Colonic mucosa (tissue), 4 donors: ENCODE data around the gene ALLC. TPM values are rescaled to one million over a fixed set of nuclear protein-coding genes. Genes with fewer than 3 reads are reported as not detected.

Source experiments
- DNase-seq: peaks from one replicate; pipeline ENCODE4 v3.0.0-alpha.2; 2020
- H3K27ac ChIP-seq: fragments of 200-600 bp; one replicate; pipeline ENCODE4 v1.8.0; 2021
- H3K27me3 ChIP-seq: fragments of 200-600 bp; one replicate; pipeline ENCODE4 v1.8.0; 2021
- H3K36me3 ChIP-seq: fragments of 200-600 bp; one replicate; pipeline ENCODE4 v1.8.0; 2021
- H3K4me1 ChIP-seq: fragments of 200-600 bp; one replicate; pipeline ENCODE4 v1.8.0; 2021; ENCODE audit warnings: mild to moderate bottlenecking
- H3K4me3 ChIP-seq: fragments of 200-600 bp; one replicate; pipeline ENCODE4 v1.8.0; 2021
- H3K9ac ChIP-seq, 2 donors: one replicate each; pipeline ENCODE4 v1.7.0; 2013; ENCODE audit warnings: control low read depth in 2 of 2, low read depth in 2 of 2, low read length in 2 of 2
- H3K9me3 ChIP-seq: fragments of 200-600 bp; one replicate; pipeline ENCODE4 v1.8.0; 2021
- intact Hi-C: fragments of 100-400 bp; cut with DNase I; formaldehyde crosslinking; loops from one replicate; pipeline ENCODE4 v1.14.1; 2022
- total RNA-seq, 2 donors: library from RNA; stranded (reverse); fragmentation: NEBNext Ultra II Directional in 1 of 2; extraction: Animal tissue kit (Norgen Biotek cat#: 25700) in 1 of 2; gene quantifications; one replicate each; pipeline ENCODE4 v1.2.1, GENCODE V29; 2021
- TF ChIP-seq, protein P1 (sequence below): fragments of 200-600 bp; IDR thresholded peaks from one replicate; pipeline ENCODE4 v1.8.0; 2022; ENCODE audit warnings: antibody characterized with exemption, mild to moderate bottlenecking
- donor health status: healthy.
- donor health status: DM: no; HTN: no; CAD: no.
- donor health status: DM: no; HTN: no; CAD: no.

Gene ALLC
- total RNA-seq, 2 donors from 2014 or later, result not detected

GRCh38 chr2:3624059-3624794 lies 33.8 kb upstream of the ALLC start:
- Histone ChIP-seq H3K9me3 (no peaks in the 10 kb centered on the region), H3K4me1 (no peaks in the 10 kb centered on the region), H3K4me3 (no peak overlapping the region), H3K27me3 (no peaks in the 10 kb centered on the region), H3K9ac (no peak overlapping the region), H3K36me3 (no peaks in the 10 kb centered on the region), H3K27ac (no peak overlapping the region)
- TF ChIP-seq, protein P1, sequence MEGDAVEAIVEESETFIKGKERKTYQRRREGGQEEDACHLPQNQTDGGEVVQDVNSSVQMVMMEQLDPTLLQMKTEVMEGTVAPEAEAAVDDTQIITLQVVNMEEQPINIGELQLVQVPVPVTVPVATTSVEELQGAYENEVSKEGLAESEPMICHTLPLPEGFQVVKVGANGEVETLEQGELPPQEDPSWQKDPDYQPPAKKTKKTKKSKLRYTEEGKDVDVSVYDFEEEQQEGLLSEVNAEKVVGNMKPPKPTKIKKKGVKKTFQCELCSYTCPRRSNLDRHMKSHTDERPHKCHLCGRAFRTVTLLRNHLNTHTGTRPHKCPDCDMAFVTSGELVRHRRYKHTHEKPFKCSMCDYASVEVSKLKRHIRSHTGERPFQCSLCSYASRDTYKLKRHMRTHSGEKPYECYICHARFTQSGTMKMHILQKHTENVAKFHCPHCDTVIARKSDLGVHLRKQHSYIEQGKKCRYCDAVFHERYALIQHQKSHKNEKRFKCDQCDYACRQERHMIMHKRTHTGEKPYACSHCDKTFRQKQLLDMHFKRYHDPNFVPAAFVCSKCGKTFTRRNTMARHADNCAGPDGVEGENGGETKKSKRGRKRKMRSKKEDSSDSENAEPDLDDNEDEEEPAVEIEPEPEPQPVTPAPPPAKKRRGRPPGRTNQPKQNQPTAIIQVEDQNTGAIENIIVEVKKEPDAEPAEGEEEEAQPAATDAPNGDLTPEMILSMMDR, result no peak
- intact Hi-C loops, result no loop called here
- DNase-seq, result no peak

GRCh38 chr2:3625186-3625585 lies 32.8 kb upstream of the ALLC start:
- H3K4me1 ChIP-seq, result no peaks in the 10 kb centered on the region
- no peaks in the 10 kb centered on the region for H3K36me3 ChIP-seq
- no peaks in the 10 kb centered on the region for H3K9me3 ChIP-seq
- TF ChIP-seq, protein P1, result no peak
- DNase-seq, result no peak
- H3K27me3 ChIP-seq, result no peaks in the 10 kb centered on the region
- H3K4me3 ChIP-seq, result no peak overlapping the region
- no peak overlapping the region for H3K9ac ChIP-seq
- no peak overlapping the region for H3K27ac ChIP-seq
- intact Hi-C loops, result no loop called here

DNA sequence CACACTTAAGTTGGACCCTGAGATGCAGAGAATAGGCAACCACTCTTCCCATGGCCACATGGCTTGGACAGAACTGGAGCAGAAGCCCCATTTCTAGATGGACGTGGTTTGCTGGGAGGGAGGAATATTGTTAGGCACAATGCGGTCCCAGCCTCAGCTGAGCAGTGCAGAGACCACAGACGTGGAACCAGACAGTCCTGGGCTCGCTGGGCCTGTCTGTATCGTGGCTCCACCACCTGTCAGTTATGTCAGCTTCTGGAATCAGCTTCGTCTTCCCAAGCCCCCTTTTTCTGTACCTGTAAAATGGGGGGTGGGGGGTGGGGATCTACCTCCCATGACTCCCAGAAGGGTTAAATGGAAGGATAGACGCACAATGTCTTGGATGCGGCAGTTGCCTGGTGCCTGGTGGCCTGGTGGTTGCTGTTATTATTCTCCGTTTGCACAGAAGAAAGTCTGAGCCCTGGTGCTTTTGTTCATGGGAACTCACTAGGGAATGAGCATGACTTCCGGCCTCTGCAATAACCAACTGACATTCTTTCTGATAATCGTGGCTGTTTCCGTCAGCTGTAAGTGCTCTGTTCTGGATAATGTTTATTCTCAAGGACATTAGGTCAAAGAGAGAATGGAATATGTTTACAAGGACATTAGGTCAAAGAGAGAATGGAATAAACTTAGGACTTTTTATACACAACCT lies 31.7 kb upstream of the ALLC start:
- H3K27ac ChIP-seq, result peak overlapping the region; percentile 7
- H3K4me1 ChIP-seq, result no peaks in the 10 kb centered on the region
- DNase-seq, result no peak
- no peak overlapping the region for H3K9ac ChIP-seq
- no peak overlapping the region for H3K4me3 ChIP-seq
- intact Hi-C loops, result no loop called here
- no peaks in the 10 kb centered on the region for H3K9me3 ChIP-seq
- TF ChIP-seq, protein P1, result no peak
- H3K27me3 ChIP-seq, result no peaks in the 10 kb centered on the region
- no peaks in the 10 kb centered on the region for H3K36me3 ChIP-seq

- intact Hi-C loops, result no loop called here
- H3K27ac ChIP-seq, result no peak overlapping the region
- H3K9me3 ChIP-seq, result no peaks in the 10 kb centered on the region
- no peak overlapping the region for H3K4me3 ChIP-seq
- H3K9ac ChIP-seq, result no peak overlapping the region
- DNase-seq, result no peak
- no peaks in the 10 kb centered on the region for H3K4me1 ChIP-seq
- TF ChIP-seq, protein P1, result no peak
- H3K36me3 ChIP-seq, result no peaks in the 10 kb centered on the region
- H3K27me3 ChIP-seq, result no peaks in the 10 kb centered on the region
Measured at GRCh38 chr2:3626812-3627499, 31.0 kb upstream of the ALLC start.

GRCh38 chr2:3627500-3628100 lies 30.4 kb upstream of the ALLC start:
- intact Hi-C loops, result no loop called here
- H3K36me3 ChIP-seq, result no peaks in the 10 kb centered on the region
- no peak for DNase-seq
- no peak overlapping the region for H3K4me3 ChIP-seq
- no peaks in the 10 kb centered on the region for H3K9me3 ChIP-seq
- TF ChIP-seq, protein P1, result no peak
- H3K27me3 ChIP-seq, result no peaks in the 10 kb centered on the region
- no peak overlapping the region for H3K27ac ChIP-seq
- no peaks in the 10 kb centered on the region for H3K4me1 ChIP-seq
- no peak overlapping the region for H3K9ac ChIP-seq
